PC-3 (cell line): ENCODE data around the gene LRRN4CL.

Source experiments
- EZH2 ChIP-seq: fragments of 300-600 bp; sonication (generic); IDR thresholded peaks from one replicate; pipeline ENCODE4 v1.6.1; 2017; ENCODE audit warnings: antibody characterized with exemption, mild to moderate bottlenecking, low read length; ENCODE audit not compliant: unreplicated experiment
- EZH2phosphoT487 ChIP-seq: fragments of 300-600 bp; sonication (generic); IDR thresholded peaks from 2 replicates; pipeline ENCODE4 v1.6.1; 2018; ENCODE audit warnings: mild to moderate bottlenecking, antibody characterized with exemption, low read length, borderline replicate concordance
- TF ChIP-seq, protein P1 (sequence below): fragments of 300-600 bp; sonication (generic); conservative IDR thresholded peaks from 2 replicates; pipeline ENCODE4 v1.5.1; 2017; ENCODE audit warnings: antibody characterized with exemption, low read depth, mild to moderate bottlenecking, low read length

- TF ChIP-seq, protein P1, sequence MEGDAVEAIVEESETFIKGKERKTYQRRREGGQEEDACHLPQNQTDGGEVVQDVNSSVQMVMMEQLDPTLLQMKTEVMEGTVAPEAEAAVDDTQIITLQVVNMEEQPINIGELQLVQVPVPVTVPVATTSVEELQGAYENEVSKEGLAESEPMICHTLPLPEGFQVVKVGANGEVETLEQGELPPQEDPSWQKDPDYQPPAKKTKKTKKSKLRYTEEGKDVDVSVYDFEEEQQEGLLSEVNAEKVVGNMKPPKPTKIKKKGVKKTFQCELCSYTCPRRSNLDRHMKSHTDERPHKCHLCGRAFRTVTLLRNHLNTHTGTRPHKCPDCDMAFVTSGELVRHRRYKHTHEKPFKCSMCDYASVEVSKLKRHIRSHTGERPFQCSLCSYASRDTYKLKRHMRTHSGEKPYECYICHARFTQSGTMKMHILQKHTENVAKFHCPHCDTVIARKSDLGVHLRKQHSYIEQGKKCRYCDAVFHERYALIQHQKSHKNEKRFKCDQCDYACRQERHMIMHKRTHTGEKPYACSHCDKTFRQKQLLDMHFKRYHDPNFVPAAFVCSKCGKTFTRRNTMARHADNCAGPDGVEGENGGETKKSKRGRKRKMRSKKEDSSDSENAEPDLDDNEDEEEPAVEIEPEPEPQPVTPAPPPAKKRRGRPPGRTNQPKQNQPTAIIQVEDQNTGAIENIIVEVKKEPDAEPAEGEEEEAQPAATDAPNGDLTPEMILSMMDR, result no peak
- TF ChIP-seq EZH2 (no peak), EZH2phosphoT487 (no peak)
Observed at GRCh38 chr11:62673196-62673525, 16.2 kb downstream of the LRRN4CL start.
